CD14-positive monocyte (primary cell): ENCODE data around the gene UBE2D3. TPM values are rescaled to one million over a fixed set of nuclear protein-coding genes. Genes with fewer than 3 reads are reported as not detected.

ENCODE experiments used
- DNase-seq, 3 donors: peaks; one replicate each; pipeline ENCODE4 v3.0.0-alpha.2; 2011 to 2022
- H2AFZ ChIP-seq: 2 replicates; pipeline ENCODE4 v1.6.0; 2012; ENCODE audit warnings: mild to moderate bottlenecking, low read depth, low read length, inconsistent platforms; ENCODE audit not compliant: insufficient read depth, poor library complexity, severe bottlenecking
- H3K27ac ChIP-seq, 2 donors: 1 replicate in 1 of 2; 2 replicates in 1 of 2; pipeline ENCODE4 v1.5.1; 2012 to 2013; ENCODE audit warnings: low read length in 2 of 2, control low read depth in 1 of 2, inconsistent platforms in 1 of 2, low read depth in 1 of 2, mild to moderate bottlenecking in 1 of 2
- H3K27me3 ChIP-seq, 2 donors: one replicate each; pipeline versions ENCODE4 v1.6.0 to v1.6.1; 2011 to 2013; ENCODE audit warnings: low read length in 2 of 2; ENCODE audit not compliant: control insufficient read depth in 2 of 2, insufficient read depth in 2 of 2
- H3K36me3 ChIP-seq, 2 donors: replicated peaks in 1 of 2; 1 replicate in 1 of 2; 2 replicates in 1 of 2; pipeline versions ENCODE4 v1.5.1 to v1.6.1; 2012 to 2013; ENCODE audit warnings: low read length in 2 of 2, control low read depth in 1 of 2, inconsistent platforms in 1 of 2, mild to moderate bottlenecking in 1 of 2; ENCODE audit not compliant: insufficient read depth in 2 of 2, control insufficient read depth in 1 of 2
- H3K4me1 ChIP-seq, 2 donors: 1 replicate in 1 of 2; 2 replicates in 1 of 2; pipeline versions ENCODE4 v1.5.1 to v1.6.1; 2012 to 2013; ENCODE audit warnings: low read length in 2 of 2, control low read depth in 1 of 2, inconsistent platforms in 1 of 2, mild to moderate bottlenecking in 1 of 2, moderate library complexity in 1 of 2; ENCODE audit not compliant: insufficient read depth in 2 of 2, control insufficient read depth in 1 of 2
- H3K4me2 ChIP-seq: replicated peaks from 2 replicates; pipeline ENCODE3; 2012; ENCODE audit warnings: low read length, moderate library complexity, mild to moderate bottlenecking; ENCODE audit not compliant: poor library complexity, severe bottlenecking; ENCODE audit errors: extremely low read depth
- H3K4me3 ChIP-seq, 3 experiments: fragments of 200-600 bp in 1 of 3; sonication (generic) in 1 of 3; replicated peaks in 1 of 3; 1 replicate in 2 of 3; 2 replicates in 1 of 3; pipeline ENCODE4 v1.5.1; 2011 to 2013; ENCODE audit warnings: low read length in 3 of 3, mild to moderate bottlenecking in 3 of 3, control low read depth in 2 of 3, low read depth in 2 of 3, inconsistent platforms in 1 of 3, moderate library complexity in 1 of 3
- H3K79me2 ChIP-seq: 2 replicates; pipeline ENCODE4 v1.6.0; 2012; ENCODE audit warnings: mild to moderate bottlenecking, control low read depth, inconsistent platforms, low read length, moderate library complexity; ENCODE audit not compliant: insufficient read depth
- H3K9ac ChIP-seq: 2 replicates; pipeline ENCODE4 v1.6.0; 2017; ENCODE audit warnings: low read length, mild to moderate bottlenecking; ENCODE audit not compliant: insufficient read depth, poor library complexity, severe bottlenecking
- H3K9me3 ChIP-seq, 2 donors: replicated peaks in 1 of 2; 1 replicate in 1 of 2; 2 replicates in 1 of 2; pipeline versions ENCODE4 v1.5.1 to v1.6.1; 2012 to 2013; ENCODE audit warnings: low read length in 2 of 2, control low read depth in 1 of 2; ENCODE audit not compliant: control insufficient read depth in 1 of 2, insufficient read depth in 1 of 2
- H4K20me1 ChIP-seq: 2 replicates; pipeline ENCODE4 v1.6.0; 2012; ENCODE audit warnings: mild to moderate bottlenecking, low read length, control low read depth, moderate library complexity; ENCODE audit not compliant: insufficient read depth
- H3K27ac Mint-ChIP-seq, 7 donors: one replicate each; pipeline ENCODE4 v1.8.0; 2020; ENCODE audit warnings: mild to moderate bottlenecking in 7 of 7, mixed read lengths in 7 of 7, moderate library complexity in 6 of 7, inconsistent platforms in 2 of 7
- H3K27me3 Mint-ChIP-seq, 3 donors: one replicate each; pipeline ENCODE4 v1.8.0; 2021 to 2022; ENCODE audit warnings: low read depth in 3 of 3, mild to moderate bottlenecking in 3 of 3, mixed read lengths in 3 of 3, moderate library complexity in 3 of 3, inconsistent platforms in 1 of 3
- H3K36me3 Mint-ChIP-seq, 2 donors: one replicate each; pipeline ENCODE4 v1.8.0; 2020; ENCODE audit warnings: mixed read lengths in 2 of 2, inconsistent platforms in 1 of 2, mild to moderate bottlenecking in 1 of 2
- H3K4me1 Mint-ChIP-seq: one replicate; pipeline ENCODE4 v1.8.0; 2020; ENCODE audit warnings: mild to moderate bottlenecking, mixed read lengths
- H3K4me3 Mint-ChIP-seq, 2 donors: one replicate each; pipeline ENCODE4 v1.8.0; 2020; ENCODE audit warnings: mild to moderate bottlenecking in 2 of 2, mixed read lengths in 2 of 2, moderate library complexity in 1 of 2
- H3K9me3 Mint-ChIP-seq, 7 donors: one replicate each; pipeline ENCODE4 v1.8.0; 2020 to 2022; ENCODE audit warnings: mixed read lengths in 7 of 7, mild to moderate bottlenecking in 6 of 7, moderate library complexity in 6 of 7, inconsistent platforms in 2 of 7
- CTCF ChIP-seq: fragments of 200-600 bp; IDR thresholded peaks from one replicate; pipeline ENCODE4 v1.8.0; 2022; ENCODE audit warnings: antibody characterized with exemption, mild to moderate bottlenecking
- WGBS: methylation state at CpG from one replicate; pipeline ENCODE4 v1.1.5; 2013; ENCODE audit warnings: missing lambda C conversion rate; ENCODE audit not compliant: insufficient coverage; 5-methylcytosine and 5-hydroxymethylcytosine counted together
- intact Hi-C, 2 donors: fragments of 100-400 bp; cut with micrococcal nuclease; formaldehyde crosslinking; loops; one replicate each; pipeline versions ENCODE4 v1.15.0 to v1.15.1; 2023
- polyA plus RNA-seq, 3 donors: library from polyadenylated mRNA; depleted of rRNA in 1 of 3; unstranded in 2 of 3; stranded (reverse) in 1 of 3; fragments of 300-500 nt in 2 of 3; fragments of >200 nt in 1 of 3; fragmentation: Illumina TruSeq in 2 of 3; gene quantifications; 1 replicate in 2 of 3; 2 replicates in 1 of 3; pipeline ENCODE4 v1.2.3, GENCODE V29; 2012 to 2021

Gene UBE2D3
- polyA plus RNA-seq, 3 donors = 340 to 499 (median 457) TPM

- intact Hi-C loops = loop anchor here in 1 of 2 donors (10.0 kb wide), 1 partner anchor 66 kb away; the partner anchor contains the start of gene UBE2D3
- Histone ChIP-seq H3K9me3 (no peaks in the 10 kb centered on the region), H3K27me3 (no peaks in the 10 kb centered on the region), H2AFZ (no peak overlapping the region), H3K9ac (peak overlapping the region; percentile 100), H3K79me2 (peaks cover 66% of the 10 kb centered on the region), H3K4me1 (peaks cover 39 to 43% of the 10 kb centered on the region in 2 donors), H4K20me1 (peaks cover 36% of the 10 kb centered on the region), H3K36me3 (peaks cover 0 to 3% of the 10 kb centered on the region in 2 donors), H3K27ac (peak overlapping the region; percentile 99 to 100), H3K4me3 (peak overlapping the region; percentile 79 to 99 (median 95)), H3K4me2 (peak overlapping the region; percentile 92)
- Mint-ChIP-seq H3K36me3 (peaks cover 15 to 36% of the 10 kb centered on the region in 2 donors), H3K27ac (peak overlapping the region; percentile 97 to 99 (median 98)), H3K4me3 (peak overlapping the region; percentile 88 to 92), H3K9me3 (peaks cover 0 to 2% (median 0%) of the 10 kb centered on the region in 7 donors), H3K27me3 (peaks cover 0 to 4% (median 2%) of the 10 kb centered on the region in 3 donors), H3K4me1 (peaks cover 50% of the 10 kb centered on the region)
- no peak for TF ChIP-seq CTCF
- peak; percentile 54 to 88 (median 66) for DNase-seq
- 100% methylated on average over 1 of the region's 11 CpGs for WGBS
These were observed 68.8 kb downstream of the UBE2D3 start for GRCh38 chr4:102758241-102759160.

DNA sequence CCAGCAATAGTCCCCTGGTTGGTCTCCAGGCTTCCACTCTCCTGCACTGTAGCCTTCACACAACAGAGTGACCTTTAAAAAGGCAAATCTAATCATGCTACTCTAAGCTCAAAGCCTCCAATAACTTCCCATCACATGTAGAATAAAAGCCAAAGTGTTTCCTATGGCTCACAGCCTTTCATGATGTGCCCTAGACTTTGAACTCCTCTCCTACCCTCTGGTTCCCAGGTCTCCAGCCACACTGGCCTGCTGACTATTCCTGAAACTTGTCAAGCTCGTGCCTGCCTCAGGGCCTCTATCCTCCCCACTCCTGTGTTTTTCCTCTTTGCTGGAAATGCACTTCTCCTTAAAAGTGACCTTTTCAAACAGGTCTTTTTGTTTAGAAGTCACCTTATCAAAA is 69.7 kb downstream of the UBE2D3 start:
- no peak overlapping the region for H2AFZ ChIP-seq
- peak overlapping the region in 1 of 2 donors; percentile 49 for H3K4me3 Mint-ChIP-seq

More for the DNA sequence above, 69.7 kb downstream of the UBE2D3 start:
- Mint-ChIP-seq H3K9me3 (peaks cover 0 to 2% (median 0%) of the 10 kb centered on the region in 7 donors), H3K36me3 (peaks cover 15 to 37% of the 10 kb centered on the region in 2 donors), H3K27me3 (peaks cover 0 to 4% (median 2%) of the 10 kb centered on the region in 3 donors), H3K4me1 (peaks cover 50% of the 10 kb centered on the region), H3K27ac (peak overlapping the region; percentile 57 to 99 (median 98))
- TF ChIP-seq CTCF = no peak
- Histone ChIP-seq H3K27ac (peak overlapping the region; percentile 37 to 99), H3K9me3 (no peaks in the 10 kb centered on the region), H3K27me3 (no peaks in the 10 kb centered on the region), H3K4me1 (peaks cover 39 to 43% of the 10 kb centered on the region in 2 donors), H3K9ac (no peak overlapping the region), H3K79me2 (peaks cover 74% of the 10 kb centered on the region), H3K4me3 (peak overlapping the region in 1 of 3 experiments; percentile 79), H3K4me2 (peak overlapping the region; percentile 92), H3K36me3 (peaks cover 0 to 8% of the 10 kb centered on the region in 2 donors), H4K20me1 (peaks cover 44% of the 10 kb centered on the region)
- WGBS = 83% methylated on average over 1 of the region's 1 CpG
- DNase-seq = no peak
- intact Hi-C loops = loop anchor here in 1 of 2 donors (10.0 kb wide), 1 partner anchor 67 kb away; the partner anchor contains the start of gene UBE2D3
